Fibroblast of gingiva (primary cell): ENCODE results near the gene ELOB.

ENCODE experiments used
- DNase-seq: peaks from one replicate; pipeline ENCODE4 v3.0.0-alpha.2; 2011; ENCODE audit warnings: low read depth

The ELOB gene

DNA sequence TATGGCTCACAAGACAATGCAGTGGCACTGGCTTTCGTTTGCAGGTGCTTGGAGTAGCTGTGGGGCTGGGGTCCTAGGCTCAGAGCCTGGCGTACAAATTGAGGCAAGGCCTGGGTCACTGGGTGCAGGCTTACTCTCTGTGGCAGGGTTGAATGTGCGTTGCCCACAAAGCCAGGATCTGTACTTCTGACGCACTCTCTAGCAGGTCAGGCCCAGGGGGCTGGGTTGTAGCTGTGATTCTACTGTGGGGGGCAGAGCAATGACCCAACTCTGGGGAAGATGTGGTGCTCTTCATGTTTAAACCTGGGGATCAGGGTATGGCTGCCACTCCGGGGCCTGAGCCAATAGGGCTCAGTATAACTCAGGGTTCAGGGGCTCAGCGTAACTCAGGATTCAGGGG, 33.6 kb upstream of the ELOB start:
- no peak for DNase-seq

DNA sequence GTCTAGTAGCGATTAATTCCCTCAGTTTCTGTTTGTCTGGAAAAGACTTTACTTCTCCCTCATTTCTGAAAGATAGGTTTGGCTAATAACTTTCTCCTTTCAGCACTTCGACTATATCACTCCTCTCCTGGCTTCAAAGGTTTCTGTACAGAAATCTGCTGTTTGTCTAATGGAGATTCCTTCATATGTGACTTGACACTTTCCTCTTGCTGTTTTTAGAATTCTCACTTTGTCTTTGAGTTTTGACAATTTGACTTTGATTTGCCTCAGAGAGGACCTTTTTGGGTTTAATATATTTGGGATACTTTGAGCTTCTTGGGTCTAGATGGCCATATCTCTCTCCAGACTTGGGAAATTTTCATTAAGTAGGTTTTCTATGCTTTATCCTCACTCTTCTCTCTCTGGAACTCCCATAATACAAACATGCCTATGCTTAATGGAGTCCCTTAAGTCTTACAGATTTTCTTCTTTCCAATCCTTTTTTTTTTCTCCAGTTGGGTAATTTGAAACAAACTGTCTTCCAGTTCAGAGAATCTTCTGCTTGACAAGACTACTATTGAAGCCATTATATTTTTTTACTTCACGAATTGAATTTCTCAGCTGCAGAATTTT, 32.2 kb upstream of the ELOB start:
- no peak for DNase-seq

DNA sequence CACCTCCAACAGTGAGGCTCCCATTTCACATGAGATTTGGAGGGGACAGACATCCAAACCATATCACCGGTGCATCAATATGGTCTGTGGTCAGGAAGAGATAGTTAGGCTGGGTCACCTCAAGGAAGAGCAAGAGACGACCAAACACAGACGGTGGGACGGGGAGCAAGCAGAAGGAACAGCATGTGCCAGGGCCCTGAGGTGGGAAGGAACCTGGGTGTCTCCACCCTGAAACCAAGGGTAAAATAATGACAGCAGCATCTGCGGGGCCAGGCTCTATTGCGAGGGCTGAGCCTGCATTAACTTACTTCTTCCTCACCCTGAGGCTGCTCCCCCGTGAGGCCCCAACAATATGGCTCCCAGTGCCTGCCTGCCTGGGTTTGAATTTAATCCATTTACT, 31.1 kb upstream of the ELOB start:
- no peak for DNase-seq

DNA sequence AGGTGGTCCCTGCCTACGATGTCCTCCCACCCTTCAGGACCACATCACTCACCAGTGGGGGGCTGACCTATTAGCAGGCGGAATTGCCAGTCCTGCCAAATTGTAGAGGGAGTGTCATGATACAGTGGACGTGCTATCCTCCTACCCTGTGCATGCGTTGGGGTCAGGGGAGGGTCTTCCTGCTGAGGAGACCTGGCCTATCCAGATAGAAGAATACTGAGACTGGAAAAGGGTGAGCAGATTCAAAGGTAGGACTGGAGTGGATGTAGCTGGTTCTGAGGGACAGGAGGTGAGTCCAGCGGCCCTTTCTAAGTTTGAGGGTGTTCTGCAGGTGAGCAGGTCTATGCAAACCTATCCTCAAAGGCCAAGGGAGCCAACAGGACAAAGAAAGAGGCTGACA, 29.2 kb upstream of the ELOB start:
- DNase-seq: no peak

DNA sequence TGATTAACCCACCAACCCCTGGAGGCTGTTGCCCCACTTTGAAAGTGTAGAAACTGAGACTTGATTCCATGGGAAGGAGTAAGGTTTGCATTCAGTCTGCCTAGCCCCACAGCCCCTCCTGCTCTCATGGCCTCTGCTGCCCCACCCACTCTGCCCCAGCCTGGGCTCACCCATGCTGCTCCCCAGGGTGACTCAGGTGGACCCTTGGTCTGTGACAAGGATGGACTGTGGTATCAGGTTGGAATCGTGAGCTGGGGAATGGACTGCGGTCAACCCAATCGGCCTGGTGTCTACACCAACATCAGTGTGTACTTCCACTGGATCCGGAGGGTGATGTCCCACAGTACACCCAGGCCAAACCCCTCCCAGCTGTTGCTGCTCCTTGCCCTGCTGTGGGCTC, 27.6 kb upstream of the ELOB start:
- DNase-seq: no peak

DNA sequence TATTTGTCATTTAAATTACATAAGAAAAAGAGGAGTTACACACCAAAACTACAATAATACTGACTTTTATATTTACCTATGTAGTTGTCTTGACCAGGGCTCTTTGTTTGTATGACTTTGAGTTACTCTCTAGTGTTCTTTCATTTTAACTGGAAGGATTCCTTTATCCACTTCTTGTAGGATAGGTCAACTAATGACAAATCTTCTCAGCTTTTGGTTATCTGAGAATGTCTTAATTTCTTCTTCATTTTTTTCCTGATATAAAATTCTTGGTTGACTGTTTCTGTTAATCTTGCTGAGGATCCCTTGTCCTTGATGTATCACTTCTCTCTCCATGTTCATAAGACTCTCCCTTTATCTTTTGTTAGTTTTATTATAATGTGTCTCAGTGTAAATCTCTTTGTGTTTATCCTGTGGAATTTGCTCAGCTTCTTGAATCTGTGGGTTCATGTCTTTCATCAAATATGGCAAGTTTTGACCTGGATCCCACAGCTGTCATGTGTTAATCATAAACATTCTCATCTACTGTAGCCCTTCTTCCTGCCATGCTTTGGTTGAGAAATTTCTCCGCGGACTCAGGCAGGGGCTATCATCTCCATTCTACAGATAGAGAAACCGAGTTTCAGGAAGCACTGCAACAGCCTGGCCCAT, 26.6 kb upstream of the ELOB start:
- no peak for DNase-seq

DNA sequence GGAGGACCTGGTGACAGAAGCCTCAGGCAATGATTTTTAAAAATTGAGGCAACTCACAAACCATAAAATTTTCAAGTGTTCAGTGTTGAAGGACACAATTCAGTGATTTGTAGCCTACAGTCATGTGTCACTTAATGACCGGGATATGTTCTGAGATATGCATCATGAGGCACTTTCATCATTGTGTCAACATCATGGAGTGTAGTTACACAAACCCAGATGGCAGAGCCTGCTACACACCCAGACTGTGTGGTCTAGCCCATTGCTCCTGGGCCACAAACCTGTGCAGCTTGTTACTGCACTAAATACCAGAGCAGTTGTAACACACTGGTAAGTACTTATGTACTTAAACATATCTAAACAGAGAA, 22.8 kb upstream of the ELOB start:
- DNase-seq: no peak

DNA sequence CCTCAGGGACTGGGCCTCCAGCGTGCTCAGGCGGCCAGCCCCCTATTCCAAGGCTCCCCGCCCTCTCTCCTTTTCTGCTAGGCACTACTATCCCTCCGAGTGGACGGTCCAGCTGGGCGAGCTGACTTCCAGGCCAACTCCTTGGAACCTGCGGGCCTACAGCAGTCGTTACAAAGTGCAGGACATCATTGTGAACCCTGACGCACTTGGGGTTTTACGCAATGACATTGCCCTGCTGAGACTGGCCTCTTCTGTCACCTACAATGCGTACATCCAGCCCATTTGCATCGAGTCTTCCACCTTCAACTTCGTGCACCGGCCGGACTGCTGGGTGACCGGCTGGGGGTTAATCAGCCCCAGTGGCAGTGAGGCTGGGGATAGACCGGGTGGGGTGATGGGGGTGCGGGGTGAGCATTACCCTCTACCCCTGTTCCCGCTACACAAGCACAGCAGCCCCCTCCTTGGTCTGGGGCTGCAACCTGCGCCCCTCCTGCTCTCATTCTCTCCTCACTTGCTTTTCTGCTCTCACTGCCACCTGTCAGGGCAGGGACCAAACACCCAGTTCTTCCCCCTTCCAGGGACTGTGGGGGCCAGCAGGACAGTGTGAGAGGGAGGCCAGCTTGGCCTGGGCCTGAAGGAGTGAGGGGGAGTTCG, 22.3 kb upstream of the ELOB start:
- no peak for DNase-seq

DNA sequence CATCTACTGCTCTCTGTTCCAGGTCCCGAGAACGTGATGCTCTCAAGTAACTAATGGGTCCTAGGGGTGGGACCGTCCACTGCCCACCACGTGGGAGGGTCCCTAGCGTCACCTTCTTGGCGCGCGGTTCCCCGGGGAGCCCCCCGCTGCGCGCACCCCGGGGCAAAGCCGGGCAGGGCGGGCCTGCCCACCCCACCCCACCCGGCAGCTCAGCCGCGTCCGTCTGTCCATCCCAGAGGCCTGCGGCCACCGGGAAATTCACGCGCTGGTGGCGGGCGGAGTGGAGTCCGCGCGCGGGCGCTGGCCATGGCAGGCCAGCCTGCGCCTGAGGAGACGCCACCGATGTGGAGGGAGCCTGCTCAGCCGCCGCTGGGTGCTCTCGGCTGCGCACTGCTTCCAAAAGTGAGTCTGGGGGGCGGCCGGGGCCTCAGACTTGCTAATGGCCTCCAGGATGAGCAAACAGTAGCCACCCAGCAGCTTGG, 21.7 kb upstream of the ELOB start:
- no peak for DNase-seq

DNA sequence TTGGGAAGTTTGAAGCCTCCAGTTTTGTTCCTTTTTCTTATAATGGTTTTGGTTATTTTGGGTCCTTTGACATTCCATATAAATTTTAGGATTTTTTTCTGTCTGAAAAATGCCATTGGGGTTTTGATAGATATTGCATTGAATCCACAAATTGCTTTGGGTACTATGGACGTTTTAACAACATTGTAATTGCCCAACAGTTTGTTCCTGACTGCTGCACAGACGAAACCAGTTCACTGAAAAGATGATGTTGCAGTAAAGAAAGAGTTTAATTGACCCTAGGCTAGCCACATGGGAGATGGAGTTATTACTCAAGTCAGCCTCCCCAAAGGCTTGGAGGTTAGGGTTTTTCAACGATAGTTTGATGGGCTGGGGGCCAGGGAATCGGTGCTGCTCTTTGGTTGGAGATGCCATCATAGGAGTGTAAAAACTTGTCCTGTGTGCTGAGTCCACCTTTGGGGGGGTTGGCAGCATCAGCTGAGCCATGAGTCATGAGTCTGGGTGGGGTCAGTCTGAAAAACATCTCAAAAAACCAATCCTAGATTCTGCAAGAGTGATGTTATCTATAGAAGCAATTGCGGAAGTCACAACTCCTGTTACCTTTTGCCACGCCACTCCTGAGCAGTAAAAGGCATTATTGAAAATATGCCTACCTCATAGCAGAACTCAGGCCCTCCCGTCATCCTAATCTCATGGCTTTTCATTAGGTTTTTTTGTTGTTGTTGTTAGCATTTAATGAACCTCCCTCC, 18.5 kb upstream of the ELOB start:
- DNase-seq: no peak

DNA sequence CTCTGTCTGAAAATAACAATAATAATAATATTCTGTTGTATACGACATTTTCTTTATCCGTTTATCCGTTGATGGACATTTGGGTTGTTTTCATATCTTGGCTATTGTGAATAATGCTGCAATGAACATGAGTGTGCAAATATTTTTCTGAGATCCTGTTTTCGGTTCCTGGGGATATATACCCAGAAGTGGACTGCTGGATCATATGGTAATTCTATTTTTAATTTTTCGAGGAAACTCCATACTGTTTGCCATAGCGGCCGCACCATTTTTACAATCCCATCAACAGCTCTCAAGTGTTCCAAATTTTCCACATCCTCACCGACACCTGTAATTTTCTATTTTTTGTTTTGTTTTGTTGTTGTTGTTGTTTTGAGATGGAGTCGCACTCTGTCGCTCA, 15.9 kb upstream of the ELOB start:
- no peak for DNase-seq

DNA sequence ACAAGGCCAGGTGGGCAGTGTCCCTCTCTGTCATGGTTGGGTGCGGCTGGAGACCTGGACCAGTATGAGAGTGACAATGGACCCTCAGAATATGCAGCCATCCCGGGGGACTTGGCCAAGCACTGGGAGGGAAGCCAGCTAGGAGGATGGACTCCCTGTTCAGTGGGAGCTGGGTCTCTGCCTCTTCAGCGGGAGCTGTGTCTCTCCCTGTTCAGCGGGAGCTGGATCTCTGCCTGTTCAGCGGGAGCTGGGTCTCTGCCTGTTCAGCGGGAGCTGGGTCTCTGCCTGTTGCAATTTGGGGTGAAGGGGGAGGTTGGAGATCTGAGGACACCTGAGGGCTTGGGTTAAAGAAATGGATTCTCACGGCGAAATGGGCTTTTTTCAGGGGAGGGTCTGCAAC, 14.1 kb upstream of the ELOB start:
- no peak for DNase-seq

DNA sequence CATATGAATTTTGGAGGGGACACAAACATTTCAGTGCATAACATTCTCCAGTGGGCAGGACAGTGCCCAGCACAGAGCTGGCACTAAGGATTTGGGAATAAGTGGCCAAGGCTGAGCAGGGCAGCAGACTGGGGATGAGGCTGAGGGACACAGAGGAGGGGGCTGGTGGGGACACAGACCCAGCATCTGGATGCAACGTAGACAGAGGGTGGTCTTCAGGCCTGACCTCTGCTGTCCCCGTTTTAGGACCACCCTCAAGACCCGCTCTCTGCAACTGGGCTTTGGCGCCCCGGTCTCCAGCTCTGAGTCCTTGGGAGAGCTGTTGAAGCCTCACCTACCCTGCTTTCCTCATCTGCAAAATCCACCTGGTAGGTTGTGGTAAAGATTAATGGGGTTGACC, 13.6 kb upstream of the ELOB start:
- no peak for DNase-seq

DNA sequence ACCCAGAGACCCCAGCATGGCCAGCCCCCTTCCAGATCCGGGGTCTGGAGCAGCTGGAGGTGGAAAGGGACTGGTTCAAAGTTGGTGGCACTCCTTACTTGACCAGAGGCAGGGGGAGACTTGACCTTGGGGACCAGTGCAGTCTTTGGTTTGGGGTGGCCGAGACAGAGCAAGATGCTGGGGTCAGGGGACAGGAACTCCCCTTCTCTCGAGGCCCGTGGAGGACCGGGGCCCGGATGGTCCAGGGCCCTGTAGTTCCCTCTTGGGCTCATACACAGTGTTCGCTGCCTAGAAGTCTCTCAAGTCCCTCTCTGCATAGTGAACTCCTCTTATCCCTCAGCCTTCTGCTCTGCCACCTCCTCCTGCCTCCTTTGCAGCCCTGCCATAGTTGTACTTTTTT, 10.9 kb upstream of the ELOB start:
- DNase-seq: no peak

DNA sequence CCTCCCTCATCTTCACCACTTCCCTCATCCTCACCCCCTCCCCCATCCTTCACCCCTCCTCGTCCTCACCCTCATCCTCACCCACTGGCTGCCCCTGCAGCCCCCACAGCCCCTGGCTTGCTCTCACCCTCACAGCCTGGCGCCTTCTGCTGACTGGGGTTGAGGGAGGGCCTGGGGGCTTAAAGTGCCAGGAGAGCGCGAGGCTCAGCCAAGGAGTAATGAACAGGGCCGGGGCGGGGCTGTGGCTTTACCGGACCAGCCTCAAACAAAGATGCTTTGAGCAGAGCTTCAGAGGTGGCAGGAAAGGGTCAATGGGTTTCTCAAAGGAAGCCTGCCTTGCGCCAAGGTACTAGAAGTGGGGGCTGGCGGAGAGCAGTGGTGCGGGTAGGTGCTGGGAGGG, 10.3 kb upstream of the ELOB start, which contains the start of gene PRSS33:
TSS of gene PRSS33 (minus strand) at position 155 of the 400 bp plus-strand sequence. CDS start 1,013 bp downstream, outside the sequence.
- DNase-seq: no peak

DNA sequence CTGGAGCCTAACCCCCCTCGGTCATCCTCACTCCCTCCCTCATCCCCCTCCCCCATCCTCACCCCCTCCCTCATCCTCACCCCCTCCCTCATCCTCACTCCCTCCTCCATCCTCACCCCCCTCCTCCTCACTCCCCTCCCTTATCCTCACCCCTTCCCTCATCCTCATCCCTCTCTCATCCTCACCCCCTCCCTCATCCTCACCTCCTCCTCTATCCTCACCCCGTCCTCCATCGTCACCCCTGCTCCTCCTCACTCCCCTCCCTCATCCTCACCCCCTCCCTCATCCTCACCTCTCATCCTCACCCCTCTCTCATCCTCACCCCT, 9.7 kb upstream of the ELOB start:
- no peak for DNase-seq

DNA sequence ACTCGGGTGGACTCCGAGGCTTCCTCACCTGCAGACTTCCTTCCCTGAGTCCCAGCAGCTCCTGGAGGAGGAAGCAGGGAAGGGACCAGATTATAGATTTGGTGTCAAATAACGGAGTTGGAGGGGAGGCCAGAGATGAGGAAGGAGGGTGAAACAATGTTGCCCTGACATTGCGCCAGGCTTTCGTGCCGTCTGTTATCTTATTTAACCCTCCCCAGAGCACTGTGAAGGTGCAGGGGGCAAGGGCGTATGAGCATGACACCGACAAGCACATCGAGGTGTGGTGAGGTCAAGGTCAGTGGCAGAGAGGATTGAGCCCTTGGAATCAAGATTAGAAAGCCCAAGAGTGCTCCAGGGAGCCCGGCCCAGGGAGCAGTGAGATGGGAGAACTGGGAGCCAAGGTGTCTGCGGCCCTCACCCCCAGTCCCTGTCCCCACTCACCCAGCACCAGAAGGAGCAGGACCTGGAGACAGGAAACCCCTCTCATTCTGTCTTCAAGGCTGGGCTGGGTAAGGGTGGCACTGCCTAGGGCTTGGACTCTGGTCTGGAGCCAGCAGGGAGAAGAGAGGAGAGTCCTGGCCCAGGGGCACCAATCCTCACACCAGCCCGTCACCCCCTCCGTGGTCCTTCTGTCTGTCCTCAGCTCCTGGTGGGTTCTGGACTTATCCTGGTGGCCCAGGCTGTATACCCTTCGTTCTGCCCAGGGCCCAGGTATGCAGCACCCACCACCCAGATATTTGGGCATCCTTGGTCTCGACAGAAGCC, 9.2 kb upstream of the ELOB start:
- DNase-seq: no peak

DNA sequence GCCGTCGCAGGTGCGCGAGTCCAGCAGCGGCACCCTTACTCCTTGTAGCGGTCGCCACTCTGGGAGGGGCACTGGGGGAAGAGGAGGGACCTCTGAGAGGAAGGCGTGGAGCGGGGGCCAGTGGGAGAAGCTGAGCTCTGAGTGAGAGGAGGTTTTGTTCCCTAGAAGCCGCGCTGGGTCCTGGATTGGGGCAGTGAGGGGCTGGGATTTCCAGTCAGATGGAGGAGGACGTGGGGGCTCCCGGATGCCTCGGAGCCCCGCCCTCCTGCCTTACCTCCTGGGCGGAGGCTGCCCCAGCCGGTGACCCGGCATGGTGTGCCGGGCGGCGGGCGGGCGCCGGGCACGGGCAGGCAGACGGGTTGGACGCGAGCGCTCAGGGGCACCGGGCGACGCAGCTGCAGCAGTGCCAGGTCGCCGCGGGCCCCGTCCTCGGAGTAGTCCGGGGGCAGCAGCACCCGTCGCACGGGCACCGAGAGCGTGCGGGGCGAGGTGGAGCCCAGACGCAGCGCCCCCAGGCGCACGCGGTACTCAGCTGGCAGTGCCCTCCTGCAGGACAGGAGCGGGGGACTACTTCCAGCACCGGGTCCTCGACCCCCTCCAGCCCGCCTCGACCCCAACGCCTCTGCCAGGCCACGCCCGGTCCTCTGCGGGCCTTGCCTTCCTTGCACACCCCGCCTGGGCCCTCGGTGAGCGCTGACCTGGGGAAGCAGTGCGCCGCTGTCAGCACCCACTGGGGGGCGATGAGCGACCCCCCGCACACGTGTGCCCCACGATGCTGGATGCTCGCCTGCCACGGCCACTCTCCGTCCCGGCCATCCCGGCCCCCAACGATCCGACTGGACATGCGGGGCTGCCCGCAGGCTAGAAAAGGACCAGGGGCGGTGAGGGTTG, 8.3 kb upstream of the ELOB start:
- no peak for DNase-seq

DNA sequence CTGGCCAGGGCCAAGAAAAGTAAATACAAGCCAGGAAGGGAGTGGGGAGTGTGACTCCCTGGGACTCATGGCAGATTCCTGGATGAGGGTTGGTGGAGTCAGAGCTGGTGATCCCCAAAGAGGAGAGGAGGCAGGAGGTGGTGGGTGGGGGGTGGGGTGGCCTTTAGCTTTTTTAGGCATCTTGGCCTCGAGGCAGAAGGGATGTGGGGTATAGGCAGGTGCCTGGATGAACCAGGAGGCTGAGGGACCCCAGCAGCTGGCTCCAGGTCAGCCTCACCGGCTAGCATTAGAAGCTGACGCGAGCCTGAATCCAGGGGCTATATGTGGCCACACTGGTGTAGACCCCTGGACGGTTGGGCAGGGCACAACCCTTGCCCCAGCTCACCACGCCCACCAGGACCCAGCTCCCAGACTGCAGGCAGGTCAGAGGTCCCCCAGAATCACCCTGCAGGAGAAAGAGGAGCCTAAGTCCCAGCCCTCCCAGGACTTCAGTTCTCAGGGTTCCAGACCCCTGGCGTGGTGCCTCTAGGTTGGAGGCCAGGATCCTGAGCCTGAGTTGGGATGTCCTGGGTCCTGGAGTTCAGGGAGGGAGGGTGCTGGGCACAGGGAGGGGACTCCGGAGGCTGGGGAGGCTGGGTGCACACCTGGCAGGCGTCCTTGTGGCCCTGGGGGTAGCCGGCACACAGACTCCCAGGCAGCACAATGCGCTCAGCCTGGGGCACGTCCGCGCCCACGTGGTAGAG, 7.4 kb upstream of the ELOB start:
- DNase-seq: no peak

DNA sequence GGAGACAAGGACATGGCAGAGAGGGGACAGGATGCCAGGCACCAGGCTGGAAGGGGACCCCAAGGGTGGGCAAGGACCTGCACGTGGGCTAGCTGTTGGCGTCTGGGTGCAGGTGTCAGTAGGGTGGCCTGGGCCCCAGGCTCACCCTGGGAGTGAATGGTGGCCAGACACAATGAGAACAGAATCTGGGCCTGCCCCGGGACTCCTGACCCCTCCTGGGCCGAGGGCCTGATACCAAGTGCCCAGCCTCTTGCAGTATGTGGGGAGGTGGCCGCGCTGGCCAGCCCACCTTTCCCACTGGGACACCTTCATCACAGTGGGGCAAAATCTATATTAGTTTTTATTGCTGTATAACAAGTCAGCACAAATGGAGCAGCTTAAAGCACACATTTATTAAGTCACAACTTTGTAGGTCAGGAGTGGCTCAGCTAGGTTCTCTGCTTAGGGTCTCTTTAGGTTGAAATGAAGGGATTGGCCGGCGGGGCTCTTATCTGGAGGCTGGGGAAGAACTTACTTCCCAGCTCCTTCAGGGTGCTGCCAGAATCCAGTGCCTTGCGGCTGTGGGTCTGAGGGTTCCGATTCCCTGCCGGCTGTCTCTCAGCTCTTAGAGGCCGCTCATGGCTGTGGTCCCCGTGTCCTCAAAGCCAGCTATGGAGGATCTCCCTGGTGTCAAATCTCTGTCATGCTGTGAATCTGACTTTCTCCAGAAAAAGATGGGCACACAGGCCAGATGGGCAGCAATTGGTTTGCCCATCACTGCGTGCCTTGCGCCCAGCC, 6.7 kb upstream of the ELOB start:
- DNase-seq: no peak
